ENCODE measurements around the gene CASP3.

CASP3 gene

GRCh38 chr4:184649026-184649970 is at the start of gene CASP3, which contains the start of gene PRIMPOL:
Gene CASP3 (minus strand): TSS chr4:184649447. CDS start chr4:184638453, 10,994 bp downstream.
Gene PRIMPOL (plus strand): TSS chr4:184649738. CDS start chr4:184657141, 7,403 bp downstream.
- DNase-seq (ENCODE audit: low read depth) = peak; percentile 95

DNA sequence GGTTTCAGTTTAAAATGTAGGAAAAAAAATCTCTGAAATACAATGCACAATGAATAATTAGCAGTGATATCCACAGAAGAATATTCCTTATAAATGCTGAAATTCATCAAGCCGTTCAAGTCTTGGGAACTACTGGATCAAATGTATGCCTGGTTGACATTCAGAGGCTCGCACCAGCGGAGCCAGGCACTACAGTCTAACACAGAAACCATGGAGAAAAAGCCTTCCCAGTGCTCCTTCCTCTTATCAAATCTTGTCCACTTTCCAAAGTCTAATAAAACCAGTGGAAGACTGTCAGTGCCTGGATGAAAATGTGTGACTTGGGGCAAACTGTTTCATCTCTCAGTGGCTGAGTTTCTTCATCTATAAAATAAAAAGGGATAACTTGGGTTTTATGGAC is 48.7 kb upstream of the CASP3 start:
- no peak for DNase-seq (ENCODE audit: low read depth)

DNA sequence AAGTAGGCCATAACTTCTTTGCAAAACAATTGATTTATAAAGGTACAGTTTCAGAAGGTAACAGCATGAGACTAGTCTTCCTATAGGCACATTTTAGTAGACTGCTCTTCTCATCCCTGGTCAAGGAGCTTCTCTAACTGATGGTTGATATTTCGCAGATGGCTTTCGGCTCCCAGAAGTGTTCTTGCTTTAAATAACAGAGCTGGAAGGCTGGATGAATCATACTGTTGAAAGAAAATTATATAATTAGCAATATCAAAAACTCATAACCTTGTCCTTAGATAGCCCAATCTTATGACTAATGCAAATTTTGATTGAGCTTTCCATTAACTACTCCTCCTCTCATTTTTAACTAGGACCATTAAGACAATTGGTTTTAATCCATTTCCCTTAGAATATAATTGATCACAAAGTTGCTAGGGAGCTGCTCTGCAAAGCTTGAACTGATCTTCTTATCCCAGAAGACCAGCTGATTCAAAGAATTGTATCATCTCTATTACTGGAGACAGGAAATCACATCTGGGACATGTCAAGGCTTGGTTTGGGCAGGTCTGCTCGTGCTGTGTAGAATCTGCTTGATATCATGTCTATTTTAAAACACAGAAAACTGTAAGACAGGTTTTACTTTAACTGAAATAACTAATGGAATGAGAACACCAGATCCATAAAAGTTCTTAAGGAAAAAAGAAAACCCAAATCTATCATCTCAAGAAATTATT is 46.1 kb upstream of the CASP3 start:
- no peak for DNase-seq (ENCODE audit: low read depth)

- no peak for DNase-seq (ENCODE audit: low read depth)
These were observed 45.2 kb upstream of the CASP3 start for GRCh38 chr4:184694412-184694956.

DNA sequence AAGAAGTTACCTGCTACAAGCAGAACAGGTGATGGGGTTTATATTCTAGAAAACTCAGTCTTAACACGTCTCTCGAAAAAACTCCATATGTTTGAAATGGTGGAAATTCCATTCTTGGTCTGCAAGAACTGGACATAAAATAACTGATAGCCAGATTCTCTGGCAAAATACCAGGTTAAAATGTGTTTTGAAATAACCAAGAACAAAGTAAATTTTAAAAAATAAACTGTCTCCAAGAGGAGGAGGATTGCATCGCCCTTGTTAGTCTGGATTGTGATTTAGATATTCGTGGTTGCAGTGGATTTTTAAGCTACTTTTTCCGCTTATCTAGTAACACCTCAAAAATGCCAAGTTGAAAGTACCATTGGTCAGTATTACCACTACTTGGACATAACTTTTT is 43.8 kb upstream of the CASP3 start:
- DNase-seq (ENCODE audit: low read depth) = no peak

GRCh38 chr4:184689681-184690080 is 40.4 kb upstream of the CASP3 start:
- DNase-seq (ENCODE audit: low read depth) = no peak

- DNase-seq (ENCODE audit: low read depth) = no peak
These were observed 39.2 kb upstream of the CASP3 start for GRCh38 chr4:184688447-184688846.

- DNase-seq (ENCODE audit: low read depth) = no peak
These were observed 38.8 kb upstream of the CASP3 start for GRCh38 chr4:184688005-184688404.

GRCh38 chr4:184684491-184685189 is 35.4 kb upstream of the CASP3 start:
- no peak for DNase-seq (ENCODE audit: low read depth)

- no peak for DNase-seq (ENCODE audit: low read depth)
These were observed 32.7 kb upstream of the CASP3 start for GRCh38 chr4:184681916-184682315.

- DNase-seq (ENCODE audit: low read depth) = no peak
These were observed 31.5 kb upstream of the CASP3 start for GRCh38 chr4:184680698-184681097.

DNA sequence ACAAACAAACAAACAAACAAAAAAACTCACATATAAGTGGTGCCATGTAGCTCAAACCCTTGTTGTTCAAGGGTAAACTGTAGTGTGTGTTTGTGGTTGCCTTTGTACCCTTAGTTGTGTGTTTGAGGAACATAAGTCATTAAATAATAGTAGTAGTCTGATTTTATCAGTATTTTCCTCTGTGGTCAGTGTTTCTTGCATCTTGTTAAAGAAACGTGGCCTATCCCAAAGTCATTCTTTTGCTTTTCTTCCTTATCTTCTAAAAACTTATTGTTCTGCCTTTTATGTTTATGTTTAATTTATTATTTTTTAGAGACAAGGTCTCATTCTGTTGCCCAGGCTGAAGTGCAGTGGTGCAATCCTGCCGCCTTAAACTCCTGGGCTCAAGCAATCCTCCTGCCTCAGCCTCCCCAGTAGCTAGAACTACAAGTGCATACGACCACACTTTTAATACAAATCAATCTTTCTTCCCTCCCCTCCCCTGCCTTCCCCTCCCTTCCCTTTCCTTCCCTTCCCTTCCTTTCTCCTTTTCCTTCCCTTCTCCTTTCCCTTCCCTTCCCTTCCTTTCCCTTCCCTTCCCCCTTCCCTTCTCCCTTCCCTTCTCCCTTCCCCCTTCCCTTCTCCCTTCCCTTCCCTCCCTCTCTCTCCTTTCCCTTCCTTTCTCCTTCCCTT is 26.7 kb upstream of the CASP3 start:
- no peak for DNase-seq (ENCODE audit: low read depth)

GRCh38 chr4:184675018-184675417 is 25.8 kb upstream of the CASP3 start:
- no peak for DNase-seq (ENCODE audit: low read depth)

DNA sequence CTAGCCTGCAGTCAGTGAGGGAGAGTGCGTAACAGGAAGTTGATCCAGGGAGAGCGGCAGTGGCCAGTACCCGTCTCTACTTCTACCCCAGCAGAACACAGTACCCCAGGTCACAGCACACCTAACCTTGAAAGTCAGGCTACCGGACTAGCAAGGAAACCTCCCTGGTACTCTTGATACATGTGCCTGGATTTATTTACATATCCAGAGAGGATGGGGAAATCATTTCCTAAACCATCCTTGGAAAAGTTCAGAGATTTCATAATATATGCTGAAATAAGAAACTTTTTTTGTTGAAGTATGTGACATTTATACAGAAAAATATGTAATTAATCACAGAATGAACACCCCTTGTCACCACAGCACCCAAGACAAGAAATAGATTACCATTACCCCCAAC is 24.8 kb upstream of the CASP3 start:
- no peak for DNase-seq (ENCODE audit: low read depth)

DNA sequence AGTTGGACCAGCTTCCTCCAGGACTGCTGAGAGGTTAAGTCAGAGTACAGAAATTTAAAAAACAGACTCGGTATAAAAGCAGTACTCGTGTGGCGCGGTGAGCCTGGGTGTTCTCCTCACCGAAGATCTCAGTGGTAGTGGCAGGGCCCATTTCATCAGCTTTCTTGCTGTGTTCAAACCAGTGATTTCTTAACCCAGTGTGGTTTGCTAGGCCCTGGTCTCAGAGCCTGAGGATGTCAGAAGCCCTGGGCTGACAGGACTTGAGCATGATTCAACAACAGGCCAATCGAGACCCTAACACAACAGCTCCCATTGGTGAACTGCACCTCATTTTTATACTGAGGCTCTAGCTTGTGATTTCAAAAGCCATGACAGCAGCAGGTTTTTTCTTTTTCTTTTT is 23.5 kb upstream of the CASP3 start:
- no peak for DNase-seq (ENCODE audit: low read depth)

DNA sequence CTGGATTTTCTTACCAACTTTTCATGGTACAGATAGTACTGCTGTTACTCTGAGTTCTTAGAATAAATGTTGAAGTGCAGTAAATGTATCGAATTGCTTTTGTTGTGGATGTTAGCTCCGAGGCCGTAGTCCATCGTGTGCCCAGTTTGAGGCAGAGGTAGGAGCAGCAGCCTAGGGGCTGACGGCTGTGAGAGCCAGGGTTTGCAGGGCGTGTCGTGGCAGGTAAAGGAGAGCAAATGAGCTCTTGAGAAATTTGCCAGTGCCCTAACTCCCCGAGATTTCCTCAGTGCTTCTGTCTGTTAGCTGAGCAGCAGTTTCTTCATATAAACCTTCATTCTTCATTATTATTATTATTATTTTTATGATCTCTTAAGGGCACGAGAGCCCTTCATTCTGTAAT is 21.9 kb upstream of the CASP3 start:
- no peak for DNase-seq (ENCODE audit: low read depth)

DNA sequence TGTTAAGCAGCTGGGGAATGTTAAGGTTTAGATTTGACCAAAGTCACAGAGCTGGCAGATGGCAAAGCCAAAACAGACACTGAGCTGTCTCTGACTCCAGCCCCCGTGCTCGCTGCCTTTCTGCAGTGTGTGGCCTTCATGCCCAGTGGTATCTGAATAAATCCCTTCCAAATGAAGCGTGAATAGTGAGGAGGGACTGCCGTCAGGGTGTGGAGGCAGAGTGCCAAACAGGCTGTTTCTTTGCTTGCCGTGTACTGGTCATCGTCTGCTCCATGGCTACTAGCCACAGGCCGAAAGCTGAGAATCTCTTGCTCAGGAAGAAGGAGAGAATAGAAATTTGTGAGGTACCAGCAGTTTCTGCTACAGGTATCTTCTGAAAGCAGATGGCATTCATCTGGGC is 20.0 kb upstream of the CASP3 start:
- no peak for DNase-seq (ENCODE audit: low read depth)

DNA sequence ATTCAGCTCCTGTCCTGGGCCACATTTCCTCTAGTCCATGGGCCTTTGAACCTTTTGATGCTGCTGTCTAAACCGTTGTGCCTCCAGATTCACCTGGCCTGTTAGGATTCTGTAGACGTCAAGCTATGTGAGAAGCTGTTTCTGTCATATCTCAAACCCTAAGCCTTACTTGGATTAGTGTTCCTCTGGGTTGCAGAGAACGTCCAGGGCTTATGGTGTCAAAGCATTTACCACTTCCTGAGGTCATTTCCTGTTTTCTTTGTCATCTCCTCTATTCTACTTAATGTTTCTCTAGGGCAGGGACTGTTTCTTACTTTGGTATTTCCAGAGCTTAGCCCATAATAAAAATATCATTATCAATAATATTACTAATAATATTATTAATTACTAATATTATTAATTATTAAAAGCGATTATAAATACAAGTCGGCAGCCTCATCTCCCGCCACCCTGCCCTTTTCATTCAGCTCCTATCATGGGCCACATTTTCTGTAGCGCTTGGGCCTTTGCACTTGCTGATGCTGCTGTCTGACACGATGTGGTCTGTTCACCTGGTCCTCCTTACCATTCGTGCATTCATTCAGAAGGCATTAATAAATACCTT is 19.4 kb upstream of the CASP3 start:
- DNase-seq (ENCODE audit: low read depth) = no peak

GRCh38 chr4:184668096-184668495 is 18.8 kb upstream of the CASP3 start:
- no peak for DNase-seq (ENCODE audit: low read depth)

GRCh38 chr4:184666670-184667069 is 17.4 kb upstream of the CASP3 start:
- DNase-seq (ENCODE audit: low read depth) = no peak
